K562 (cell line): ENCODE data around the gene PIK3C2A. TPM values are rescaled to one million over a fixed set of nuclear protein-coding genes. Genes with fewer than 3 reads are reported as not detected.

ENCODE experiments used
- DACH1 ChIP-seq: fragments of 450-650 bp; IDR thresholded peaks from 2 replicates; pipeline ENCODE4 v1.6.1; 2018; ENCODE audit not compliant: partially characterized antibody
- EGR1 ChIP-seq: fragments of 450-650 bp; conservative IDR thresholded peaks from 2 replicates; pipeline ENCODE4 v1.6.1; 2017; ENCODE audit warnings: mild to moderate bottlenecking
- ESRRA ChIP-seq: fragments of 450-650 bp; IDR thresholded peaks from 2 replicates; pipeline ENCODE4 v1.6.1; 2014; ENCODE audit warnings: low read depth, mild to moderate bottlenecking, moderate library complexity, borderline replicate concordance
- FOXP1 ChIP-seq: sonication (generic); formaldehyde crosslinking; IDR thresholded peaks from 2 replicates; pipeline ENCODE4 v1.8.0; 2022; ENCODE audit warnings: mild to moderate bottlenecking, missing genetic modification reagents
- MEF2A ChIP-seq: IDR thresholded peaks from 2 replicates; pipeline ENCODE4 v1.6.1; 2011; ENCODE audit warnings: low read depth, mild to moderate bottlenecking, low read length, moderate library complexity; ENCODE audit not compliant: control insufficient read depth
- NBN ChIP-seq: fragments of 450-650 bp; IDR thresholded peaks from 2 replicates; pipeline ENCODE4 v1.6.1; 2016; ENCODE audit warnings: low read depth, mild to moderate bottlenecking
- NFE2L1 ChIP-seq: fragments of 450-650 bp; IDR thresholded peaks from 2 replicates; pipeline ENCODE4 v1.6.1; 2016; ENCODE audit warnings: missing genetic modification characterization, low read depth, mild to moderate bottlenecking, missing compliant biosample characterization, moderate library complexity, borderline replicate concordance
- NR4A1 ChIP-seq, 2 experiments: fragments of 250-450 bp in 1 of 2; fragments of 450-650 bp in 1 of 2; sonication (Bioruptor Pico) in 1 of 2; IDR thresholded peaks; 2 replicates each; pipeline versions ENCODE4 v1.4.0 to v1.6.1; 2016 to 2020; ENCODE audit warnings: mild to moderate bottlenecking in 2 of 2, missing compliant biosample characterization in 1 of 2, missing genetic modification characterization in 1 of 2, moderate library complexity in 1 of 2
- RHOXF2B ChIP-seq: fragments of 250-450 bp; sonication (Bioruptor Pico); conservative IDR thresholded peaks from 2 replicates; pipeline ENCODE4 v1.5.1; 2021
- SIX5 ChIP-seq, 2 experiments: IDR thresholded peaks; 2 replicates each; pipeline ENCODE4 v1.6.1; 2011; ENCODE audit warnings: low read length in 2 of 2, borderline replicate concordance in 1 of 2, low read depth in 1 of 2, mild to moderate bottlenecking in 1 of 2, moderate library complexity in 1 of 2; ENCODE audit not compliant: insufficient read depth in 1 of 2
- polyA plus RNA-seq, 8 experiments: library from polyadenylated mRNA; depleted of rRNA in 4 of 8; stranded (reverse) in 5 of 8; unstranded in 3 of 8; fragments of >200 nt; fragmentation: Nextera tagmentation in 2 of 8; fragmentation: Illumina TruSeq in 1 of 8; extraction: Ambion mirVana in 2 of 8; extraction: Trizol in 1 of 8; gene quantifications; 2 replicates each; pipeline versions ENCODE4 v1.2.1 to v1.2.3, GENCODE V29; 2011 to 2014; ENCODE audit warnings: inconsistent platforms in 1 of 8, missing spikeins in 1 of 8
- total RNA-seq, 7 experiments: library from RNA; depleted of rRNA in 6 of 7; stranded (reverse); fragments of >200 nt in 6 of 7; fragmentation: Illumina TruSeq in 2 of 7; extraction: Trizol in 2 of 7; gene quantifications; 2 replicates each; pipeline versions ENCODE4 v1.2.1 to v1.2.3, GENCODE V29; 2011 to 2021; ENCODE audit warnings: low replicate concordance in 1 of 7
- TF ChIP-seq, protein P1 (sequence below): fragments of 250-450 bp; sonication (Bioruptor Pico); IDR thresholded peaks from 2 replicates; pipeline ENCODE4 v1.8.0; 2022; ENCODE audit warnings: moderate library complexity, mild to moderate bottlenecking, inconsistent platforms
- TF ChIP-seq, protein P2 (sequence below): sonication (generic); formaldehyde crosslinking; IDR thresholded peaks from 2 replicates; pipeline ENCODE4 v1.5.0; 2020; ENCODE audit warnings: missing genetic modification reagents
- TF ChIP-seq, protein P3 (sequence below): fragments of 450-650 bp; IDR thresholded peaks from one replicate; pipeline ENCODE4 v1.6.1; 2018; ENCODE audit warnings: mild to moderate bottlenecking, moderate library complexity; ENCODE audit not compliant: partially characterized antibody

PIK3C2A gene
- total and polyA plus RNA-seq, 9 of the 15 experiments (the other 6 are each of a cell fraction or from before 2014, with no cell fraction given) = 3.1 to 25.2 (median 15.6) TPM

DNA sequence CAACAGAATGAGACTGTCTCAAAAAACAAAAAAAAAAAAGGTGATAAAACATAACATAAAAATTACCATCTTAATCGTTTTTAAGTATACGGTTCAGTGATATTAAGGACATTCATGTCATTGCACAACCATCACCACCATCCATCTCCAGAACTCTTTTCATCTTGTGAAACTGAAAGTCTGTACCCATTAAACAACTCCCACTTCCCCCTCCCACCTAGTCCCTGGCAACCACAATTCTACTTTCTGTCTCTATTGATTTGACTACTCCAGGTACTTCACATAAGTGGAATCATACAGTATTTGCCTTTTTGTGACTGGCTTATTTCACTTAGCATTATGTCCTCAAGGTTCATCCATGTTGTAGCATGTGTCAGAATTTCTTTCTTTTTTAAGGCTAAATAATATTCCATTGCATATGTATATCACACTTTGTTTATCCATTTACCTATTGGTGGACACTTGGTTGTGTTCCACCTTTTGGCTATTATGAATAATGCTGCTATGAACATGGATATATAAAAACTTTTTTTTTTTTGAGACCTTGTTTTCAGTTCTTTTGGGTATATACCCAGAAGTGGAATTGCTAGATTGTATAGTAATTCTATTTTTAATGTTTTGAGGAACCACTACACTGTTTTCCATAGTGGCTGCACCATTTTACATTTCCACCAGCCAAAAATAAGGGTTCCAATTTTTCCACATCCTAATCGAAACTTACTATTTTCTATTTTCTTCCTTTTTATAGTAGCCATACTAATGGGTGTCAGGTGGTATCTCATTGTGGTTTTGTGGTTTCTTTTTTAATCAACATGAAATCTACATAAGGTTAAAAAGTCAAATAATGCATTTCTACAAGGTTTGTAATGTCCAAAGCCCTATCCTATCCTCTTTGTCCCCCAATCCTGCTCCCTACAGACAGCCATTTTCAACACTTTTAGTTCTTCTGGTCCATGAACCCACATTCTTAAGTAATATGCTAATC is 23.4 kb upstream of the PIK3C2A start (continued):
- TF ChIP-seq, protein P1, sequence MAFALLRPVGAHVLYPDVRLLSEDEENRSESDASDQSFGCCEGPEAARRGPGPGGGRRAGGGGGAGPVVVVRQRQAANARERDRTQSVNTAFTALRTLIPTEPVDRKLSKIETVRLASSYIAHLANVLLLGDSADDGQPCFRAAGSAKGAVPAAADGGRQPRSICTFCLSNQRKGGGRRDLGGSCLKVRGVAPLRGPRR (CRISPR knock-in tag) = no peak
- no peak for TF ChIP-seq SIX5 (IDR thresholded peaks at IDR 0.05; ENCODE audit: borderline replicate concordance in 1 of 2, insufficient read depth in 1 of 2, low read depth in 1 of 2, low read length in 2 of 2)
- no peak for TF ChIP-seq MEF2A
- no peak for TF ChIP-seq NBN
- TF ChIP-seq, protein P2, sequence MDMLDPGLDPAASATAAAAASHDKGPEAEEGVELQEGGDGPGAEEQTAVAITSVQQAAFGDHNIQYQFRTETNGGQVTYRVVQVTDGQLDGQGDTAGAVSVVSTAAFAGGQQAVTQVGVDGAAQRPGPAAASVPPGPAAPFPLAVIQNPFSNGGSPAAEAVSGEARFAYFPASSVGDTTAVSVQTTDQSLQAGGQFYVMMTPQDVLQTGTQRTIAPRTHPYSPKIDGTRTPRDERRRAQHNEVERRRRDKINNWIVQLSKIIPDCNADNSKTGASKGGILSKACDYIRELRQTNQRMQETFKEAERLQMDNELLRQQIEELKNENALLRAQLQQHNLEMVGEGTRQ (CRISPR knock-in tag) = no peak
- no peak for TF ChIP-seq EGR1
- TF ChIP-seq FOXP1 (CRISPR knock-in tag) = no peak
- TF ChIP-seq, protein P3, sequence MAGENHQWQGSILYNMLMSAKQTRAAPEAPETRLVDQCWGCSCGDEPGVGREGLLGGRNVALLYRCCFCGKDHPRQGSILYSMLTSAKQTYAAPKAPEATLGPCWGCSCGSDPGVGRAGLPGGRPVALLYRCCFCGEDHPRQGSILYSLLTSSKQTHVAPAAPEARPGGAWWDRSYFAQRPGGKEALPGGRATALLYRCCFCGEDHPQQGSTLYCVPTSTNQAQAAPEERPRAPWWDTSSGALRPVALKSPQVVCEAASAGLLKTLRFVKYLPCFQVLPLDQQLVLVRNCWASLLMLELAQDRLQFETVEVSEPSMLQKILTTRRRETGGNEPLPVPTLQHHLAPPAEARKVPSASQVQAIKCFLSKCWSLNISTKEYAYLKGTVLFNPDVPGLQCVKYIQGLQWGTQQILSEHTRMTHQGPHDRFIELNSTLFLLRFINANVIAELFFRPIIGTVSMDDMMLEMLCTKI = no peak
- TF ChIP-seq NFE2L1 (tag) = no peak
- no peak for TF ChIP-seq DACH1
- no peak for TF ChIP-seq NR4A1 (CRISPR knock-in tag; IDR thresholded peaks at IDR 0.05)
- no peak for TF ChIP-seq NR4A1 (tag; IDR thresholded peaks at IDR 0.05)
- peak; percentile 35; the same call in 1 of the 2 replicates for TF ChIP-seq ESRRA
- no peak for TF ChIP-seq RHOXF2B (CRISPR knock-in tag)
